Astrocyte of the cerebellum (primary cell): Measurements from ENCODE around the gene TPX2.
A peak's percentile ranks its signal among the peaks of the same experiment; 100 is the strongest.

Experiments used
- DNase-seq: peaks from one replicate; pipeline ENCODE4 v3.0.0-alpha.2; 2011; ENCODE audit warnings: low read depth
- H3K4me3 ChIP-seq: 2 replicates; pipeline ENCODE4 v1.5.1; 2011; ENCODE audit warnings: mild to moderate bottlenecking, low read depth, low read length, moderate library complexity
- CTCF ChIP-seq: IDR thresholded peaks from 2 replicates; pipeline ENCODE4 v1.5.1; 2012; ENCODE audit warnings: low read length, low read depth, moderate library complexity, mild to moderate bottlenecking; ENCODE audit errors: missing control alignments
- in situ Hi-C: cut with HindIII; loops from 2 replicates; pipeline ENCODE4 v1.10.0; 2017; ENCODE audit warnings: low sequenced_read_pairs

TPX2 gene

GRCh38 chr20:31785089-31785488 is 46.0 kb downstream of the TPX2 start:
- no peak for TF ChIP-seq CTCF
- no peak for DNase-seq
- no peak overlapping the region for H3K4me3 ChIP-seq
- in situ Hi-C loops: no loop called here

GRCh38 chr20:31788578-31788977 is 49.5 kb downstream of the TPX2 start:
- DNase-seq: no peak
- TF ChIP-seq CTCF: peak; percentile 5
- in situ Hi-C loops: no loop called here
- H3K4me3 ChIP-seq: no peak overlapping the region

GRCh38 chr20:31790401-31790800 is 51.3 kb downstream of the TPX2 start:
- in situ Hi-C loops: no loop called here
- TF ChIP-seq CTCF: no peak
- DNase-seq: no peak
- H3K4me3 ChIP-seq: no peak overlapping the region

GRCh38 chr20:31797364-31797763 is 58.3 kb downstream of the TPX2 start:
- H3K4me3 ChIP-seq: no peak overlapping the region
- no peak for DNase-seq
- no peak for TF ChIP-seq CTCF
- in situ Hi-C loops: no loop called here

- in situ Hi-C loops: no loop called here
- no peak for TF ChIP-seq CTCF
- no peak overlapping the region for H3K4me3 ChIP-seq
- DNase-seq: no peak
Observed at GRCh38 chr20:31801508-31801907, 62.4 kb downstream of the TPX2 start.

- H3K4me3 ChIP-seq: no peak overlapping the region
- TF ChIP-seq CTCF: no peak
- in situ Hi-C loops: no loop called here
- no peak for DNase-seq
Observed at GRCh38 chr20:31803552-31804291, 64.6 kb downstream of the TPX2 start.
